B cell (primary cell): ENCODE measurements around the gene PDXP. TPM values are rescaled to one million over a fixed set of nuclear protein-coding genes. Genes with fewer than 3 reads are reported as not detected.

ENCODE experiments used
- ATAC-seq: fragments of 200-7000 bp; cut with Tn5 transposase; one replicate; pipeline ENCODE4 v1.10.0; 2021; ENCODE audit warnings: low read depth, mild to moderate bottlenecking, moderate number of reproducible peaks, moderate library complexity
- CTCF ChIA-PET: fragments of 350-600 bp; sonication (Branson Sonifier 250); formaldehyde crosslinking; loops from one replicate; lab custom pipeline; 2021; ENCODE audit warnings: antibody characterized with exemption, inconsistent platforms; lab: Charles Lee
- POLR2A ChIA-PET: fragments of 350-600 bp; sonication (Branson Sonifier 250); formaldehyde crosslinking; loops from one replicate; lab custom pipeline; 2021; ENCODE audit warnings: antibody characterized with exemption; lab: Charles Lee
- DNase-seq: peaks from one replicate; pipeline ENCODE4 v3.0.0; 2013
- H2AFZ ChIP-seq: 2 replicates; pipeline ENCODE4 v1.6.1; 2012; ENCODE audit warnings: mild to moderate bottlenecking, low read depth, low read length; ENCODE audit not compliant: insufficient read depth, poor library complexity, severe bottlenecking
- H3K27ac ChIP-seq, 2 donors: 1 replicate in 1 of 2; 2 replicates in 1 of 2; pipeline ENCODE4 v1.5.1; 2012 to 2013; ENCODE audit warnings: low read length in 2 of 2, mild to moderate bottlenecking in 2 of 2, moderate library complexity in 1 of 2
- H3K27me3 ChIP-seq, 4 experiments: fragments of 200-600 bp in 1 of 4; sonication (generic) in 1 of 4; replicated peaks in 1 of 4; 1 replicate in 2 of 4; 2 replicates in 2 of 4; pipeline versions ENCODE4 v1.6.1 to v1.7.0; 2013 to 2016; ENCODE audit warnings: low read length in 3 of 4, mild to moderate bottlenecking in 2 of 4, mixed read lengths in 1 of 4, moderate library complexity in 1 of 4; ENCODE audit not compliant: insufficient read depth in 4 of 4, control insufficient read depth in 3 of 4; ENCODE audit errors: control extremely low read depth in 1 of 4
- H3K36me3 ChIP-seq, 2 experiments: replicated peaks in 1 of 2; 1 replicate in 1 of 2; 2 replicates in 1 of 2; pipeline versions ENCODE4 v1.6.1 to v1.7.1; 2013; ENCODE audit warnings: low read length in 1 of 2; ENCODE audit not compliant: insufficient read depth in 2 of 2, control insufficient read depth in 1 of 2; ENCODE audit errors: control extremely low read depth in 1 of 2, extremely low read depth in 1 of 2
- H3K4me1 ChIP-seq, 2 donors: fragments of 200-600 bp in 1 of 2; sonication (generic) in 1 of 2; 1 replicate in 1 of 2; 2 replicates in 1 of 2; pipeline versions ENCODE4 v1.5.1 to v1.6.1; 2013 to 2017; ENCODE audit warnings: low read length in 2 of 2; ENCODE audit not compliant: control insufficient read depth in 2 of 2, insufficient read depth in 2 of 2
- H3K4me2 ChIP-seq: replicated peaks from 2 replicates; pipeline ENCODE3; 2012; ENCODE audit warnings: mild to moderate bottlenecking, low read depth, low read length; ENCODE audit not compliant: poor library complexity, severe bottlenecking
- H3K4me3 ChIP-seq, 5 experiments: fragments of 200-600 bp in 1 of 5; sonication (generic) in 1 of 5; 1 replicate in 3 of 5; 2 replicates in 2 of 5; pipeline versions ENCODE4 v1.5.1 to v1.7.0; 2011 to 2016; ENCODE audit warnings: low read length in 4 of 5, mild to moderate bottlenecking in 4 of 5, low read depth in 2 of 5, control low read depth in 1 of 5, moderate library complexity in 1 of 5; ENCODE audit not compliant: insufficient read depth in 1 of 5; ENCODE audit errors: control extremely low read depth in 1 of 5, extremely low read depth in 1 of 5
- H3K79me2 ChIP-seq: fragments of 200-600 bp; sonication (generic); one replicate; pipeline ENCODE4 v1.6.0; 2016; ENCODE audit warnings: low read length; ENCODE audit not compliant: control insufficient read depth, insufficient read depth
- H3K9ac ChIP-seq: fragments of 200-600 bp; sonication (generic); 2 replicates; pipeline ENCODE4 v1.6.1; 2017; ENCODE audit warnings: mild to moderate bottlenecking, low read length, moderate library complexity
- H3K9me3 ChIP-seq, 3 donors: one replicate each; pipeline versions ENCODE4 v1.6.1 to v1.7.1; 2013; ENCODE audit warnings: low read length in 2 of 3; ENCODE audit not compliant: control insufficient read depth in 2 of 3, insufficient read depth in 1 of 3; ENCODE audit errors: control extremely low read depth in 1 of 3
- H4K20me1 ChIP-seq: 2 replicates; pipeline ENCODE4 v1.6.0; 2012; ENCODE audit warnings: mild to moderate bottlenecking, low read length; ENCODE audit not compliant: insufficient read depth, control insufficient read depth, poor library complexity, severe bottlenecking
- H3K27ac Mint-ChIP-seq: one replicate; pipeline ENCODE4 v1.8.0; 2021; ENCODE audit warnings: mixed read lengths
- H3K27me3 Mint-ChIP-seq: one replicate; pipeline ENCODE4 v1.8.0; 2021; ENCODE audit warnings: mixed read lengths
- H3K4me1 Mint-ChIP-seq: one replicate; pipeline ENCODE4 v1.8.0; 2021; ENCODE audit warnings: mixed read lengths
- H3K4me3 Mint-ChIP-seq: one replicate; pipeline ENCODE4 v1.8.0; 2021; ENCODE audit warnings: mixed read lengths
- H3K9me3 Mint-ChIP-seq: one replicate; pipeline ENCODE4 v1.8.0; 2022; ENCODE audit warnings: mixed read lengths; ENCODE audit not compliant: insufficient read depth
- EZH2 ChIP-seq: IDR thresholded peaks from 2 replicates; pipeline ENCODE4 v1.6.1; 2012; ENCODE audit warnings: borderline replicate concordance, low read depth, mild to moderate bottlenecking, moderate library complexity, low read length; ENCODE audit not compliant: insufficient read depth, poor library complexity, severe bottlenecking
- WGBS: methylation state at CpG from one replicate; pipeline ENCODE4 v1.1.5; 2013; ENCODE audit warnings: missing lambda C conversion rate; ENCODE audit not compliant: insufficient coverage; 5-methylcytosine and 5-hydroxymethylcytosine counted together
- intact Hi-C: fragments of 100-400 bp; cut with micrococcal nuclease; formaldehyde crosslinking; loops from one replicate; pipeline ENCODE4 v1.10.0; 2022
- polyA plus RNA-seq: library from polyadenylated mRNA; depleted of rRNA; stranded (reverse); fragments of >200 nt; gene quantifications from 2 replicates; pipeline ENCODE4 v1.2.3, GENCODE V29; 2012
- total RNA-seq, 2 donors: library from RNA; stranded (reverse); fragments of 120-200 nt in 1 of 2; gene quantifications; 1 replicate in 1 of 2; 2 replicates in 1 of 2; pipeline versions ENCODE4 v1.2.3 to v1.2.4, GENCODE V29; 2013 to 2022
- TF ChIP-seq, protein P1 (sequence below): fragments of 200-600 bp; IDR thresholded peaks from one replicate; pipeline ENCODE4 v1.8.0; 2022; ENCODE audit warnings: antibody characterized with exemption, mild to moderate bottlenecking

PDXP gene
- total and polyA plus RNA-seq, 2 donors (not counting 1 experiment from before 2014, with no cell fraction given) = 16.6 to 17.5 TPM

DNA sequence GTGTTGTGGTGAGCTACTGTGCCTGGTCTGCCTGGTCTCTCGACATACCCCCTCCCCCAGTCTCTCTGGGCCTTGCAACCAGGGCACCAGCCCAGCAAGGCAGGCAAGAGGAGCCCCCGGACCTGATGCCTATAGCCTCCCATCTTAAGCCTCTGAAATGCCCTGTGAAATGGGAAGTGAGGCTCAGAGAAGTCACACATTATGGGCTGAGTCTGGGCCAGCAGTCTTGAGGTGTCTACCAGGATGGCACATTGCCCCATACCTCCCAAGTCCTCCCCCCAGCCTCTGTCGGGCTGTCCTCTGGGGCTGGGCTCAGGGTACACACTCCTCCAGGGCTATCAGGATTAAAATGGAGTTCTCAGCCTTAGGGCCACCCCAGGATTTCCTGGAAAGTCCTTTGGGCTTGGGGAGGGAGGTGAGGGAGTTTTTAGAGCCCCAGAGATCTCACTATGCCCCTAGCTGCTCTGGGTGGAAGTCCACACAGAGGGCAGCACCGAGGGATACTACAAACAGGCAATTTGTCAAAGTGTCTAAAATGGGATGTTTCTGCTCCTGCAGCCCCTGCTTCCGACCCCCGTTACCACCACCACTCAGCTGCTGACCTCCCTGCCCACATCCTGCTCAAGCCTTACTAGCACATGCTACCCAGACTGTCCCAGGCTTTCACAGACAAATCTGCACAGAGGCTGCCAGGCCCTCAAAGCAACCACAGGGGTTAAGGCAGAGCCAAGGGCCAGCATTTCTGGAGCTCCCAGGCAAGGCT lies 22.2 kb upstream of the PDXP start:
- Histone ChIP-seq H3K79me2 (peaks cover 12% of the 10 kb centered on the region), H3K9me3 (no peaks in the 10 kb centered on the region), H3K27me3 (no peaks in the 10 kb centered on the region), H3K9ac (no peak overlapping the region), H4K20me1 (no peaks in the 10 kb centered on the region), H3K4me3 (no peak overlapping the region), H3K4me2 (peak overlapping the region; percentile 30), H3K36me3 (peaks cover 0 to 8% of the 10 kb centered on the region in 2 experiments), H2AFZ (no peak overlapping the region), H3K27ac (peak overlapping the region; percentile 46 to 68), H3K4me1 (peaks cover 75 to 88% of the 10 kb centered on the region in 2 donors)
- WGBS = 14% methylated on average over 3 of the region's 6 CpGs
- DNase-seq (no peak), ATAC-seq (no peak)
- Mint-ChIP-seq H3K27me3 (no peaks in the 10 kb centered on the region), H3K9me3 (no peaks in the 10 kb centered on the region), H3K4me3 (peak overlapping the region; percentile 23), H3K27ac (peak overlapping the region; percentile 78), H3K4me1 (peaks cover 73% of the 10 kb centered on the region)
- POLR2A ChIA-PET = interaction anchor here (0.6 to 2.0 kb wide), 5 partner anchors 10 to 861 kb away, joined by 3 to 11 read pairs (median 5); partner anchors contain the start of gene GGA1
- intact Hi-C loops = no loop called here
- CTCF ChIA-PET = interaction anchor here (1.8 to 22.4 kb wide), 3 partner anchors 16 to 42 kb away, joined by 8 to 620 read pairs (median 501); partner anchors contain the start of genes GGA1, LGALS1, NOL12 and PDXP
- no peak for TF ChIP-seq EZH2
- TF ChIP-seq, protein P1, sequence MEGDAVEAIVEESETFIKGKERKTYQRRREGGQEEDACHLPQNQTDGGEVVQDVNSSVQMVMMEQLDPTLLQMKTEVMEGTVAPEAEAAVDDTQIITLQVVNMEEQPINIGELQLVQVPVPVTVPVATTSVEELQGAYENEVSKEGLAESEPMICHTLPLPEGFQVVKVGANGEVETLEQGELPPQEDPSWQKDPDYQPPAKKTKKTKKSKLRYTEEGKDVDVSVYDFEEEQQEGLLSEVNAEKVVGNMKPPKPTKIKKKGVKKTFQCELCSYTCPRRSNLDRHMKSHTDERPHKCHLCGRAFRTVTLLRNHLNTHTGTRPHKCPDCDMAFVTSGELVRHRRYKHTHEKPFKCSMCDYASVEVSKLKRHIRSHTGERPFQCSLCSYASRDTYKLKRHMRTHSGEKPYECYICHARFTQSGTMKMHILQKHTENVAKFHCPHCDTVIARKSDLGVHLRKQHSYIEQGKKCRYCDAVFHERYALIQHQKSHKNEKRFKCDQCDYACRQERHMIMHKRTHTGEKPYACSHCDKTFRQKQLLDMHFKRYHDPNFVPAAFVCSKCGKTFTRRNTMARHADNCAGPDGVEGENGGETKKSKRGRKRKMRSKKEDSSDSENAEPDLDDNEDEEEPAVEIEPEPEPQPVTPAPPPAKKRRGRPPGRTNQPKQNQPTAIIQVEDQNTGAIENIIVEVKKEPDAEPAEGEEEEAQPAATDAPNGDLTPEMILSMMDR = no peak

GRCh38 chr22:37636949-37637273 lies 21.6 kb upstream of the PDXP start:
- WGBS = 8% methylated on average over 1 of the region's 3 CpGs
- ChIA-PET POLR2A (interaction anchor here (0.6 to 2.0 kb wide), 4 partner anchors 10 to 861 kb away, joined by 3 to 11 read pairs (median 8); no protein-coding TSS in a partner anchor), CTCF (interaction anchor here (1.8 to 22.4 kb wide), 3 partner anchors 17 to 41 kb away, joined by 8 to 620 read pairs (median 501); partner anchors contain the start of genes GGA1, LGALS1, NOL12 and PDXP)
- ATAC-seq (no peak), DNase-seq (no peak)
- Histone ChIP-seq H3K27ac (peak overlapping the region; percentile 46 to 68), H3K4me3 (no peak overlapping the region), H3K4me1 (peaks cover 75 to 89% of the 10 kb centered on the region in 2 donors), H3K9me3 (no peaks in the 10 kb centered on the region), H3K4me2 (peak overlapping the region; percentile 94), H3K36me3 (peaks cover 0 to 8% of the 10 kb centered on the region in 2 experiments), H3K9ac (no peak overlapping the region), H2AFZ (no peak overlapping the region), H3K27me3 (no peaks in the 10 kb centered on the region), H4K20me1 (peaks cover 2% of the 10 kb centered on the region), H3K79me2 (peaks cover 12% of the 10 kb centered on the region)
- H3K4me3 Mint-ChIP-seq = no peak overlapping the region
- intact Hi-C loops = no loop called here
- H3K9me3 Mint-ChIP-seq = no peaks in the 10 kb centered on the region
- peak overlapping the region; percentile 78 for H3K27ac Mint-ChIP-seq
- peaks cover 75% of the 10 kb centered on the region for H3K4me1 Mint-ChIP-seq
- no peak for TF ChIP-seq EZH2
- TF ChIP-seq, protein P1 = no peak
- no peaks in the 10 kb centered on the region for H3K27me3 Mint-ChIP-seq
